B cell (primary cell): ENCODE data around the gene HSD17B1. TPM values are rescaled to one million over a fixed set of nuclear protein-coding genes. Genes with fewer than 3 reads are reported as not detected.

ENCODE experiments used
- ATAC-seq: fragments of 200-7000 bp; cut with Tn5 transposase; one replicate; pipeline ENCODE4 v1.10.0; 2021; ENCODE audit warnings: low read depth, mild to moderate bottlenecking, moderate number of reproducible peaks, moderate library complexity
- CTCF ChIA-PET: fragments of 350-600 bp; sonication (Branson Sonifier 250); formaldehyde crosslinking; loops from one replicate; lab custom pipeline; 2021; ENCODE audit warnings: antibody characterized with exemption, inconsistent platforms; lab: Charles Lee
- POLR2A ChIA-PET: fragments of 350-600 bp; sonication (Branson Sonifier 250); formaldehyde crosslinking; loops from one replicate; lab custom pipeline; 2021; ENCODE audit warnings: antibody characterized with exemption; lab: Charles Lee
- DNase-seq: peaks from one replicate; pipeline ENCODE4 v3.0.0; 2013
- H2AFZ ChIP-seq: 2 replicates; pipeline ENCODE4 v1.6.1; 2012; ENCODE audit warnings: mild to moderate bottlenecking, low read depth, low read length; ENCODE audit not compliant: insufficient read depth, poor library complexity, severe bottlenecking
- H3K27ac ChIP-seq, 2 donors: 1 replicate in 1 of 2; 2 replicates in 1 of 2; pipeline ENCODE4 v1.5.1; 2012 to 2013; ENCODE audit warnings: low read length in 2 of 2, mild to moderate bottlenecking in 2 of 2, moderate library complexity in 1 of 2
- H3K27me3 ChIP-seq, 4 experiments: fragments of 200-600 bp in 1 of 4; sonication (generic) in 1 of 4; replicated peaks in 1 of 4; 1 replicate in 2 of 4; 2 replicates in 2 of 4; pipeline versions ENCODE4 v1.6.1 to v1.7.0; 2013 to 2016; ENCODE audit warnings: low read length in 3 of 4, mild to moderate bottlenecking in 2 of 4, mixed read lengths in 1 of 4, moderate library complexity in 1 of 4; ENCODE audit not compliant: insufficient read depth in 4 of 4, control insufficient read depth in 3 of 4; ENCODE audit errors: control extremely low read depth in 1 of 4
- H3K36me3 ChIP-seq, 2 experiments: replicated peaks in 1 of 2; 1 replicate in 1 of 2; 2 replicates in 1 of 2; pipeline versions ENCODE4 v1.6.1 to v1.7.1; 2013; ENCODE audit warnings: low read length in 1 of 2; ENCODE audit not compliant: insufficient read depth in 2 of 2, control insufficient read depth in 1 of 2; ENCODE audit errors: control extremely low read depth in 1 of 2, extremely low read depth in 1 of 2
- H3K4me1 ChIP-seq, 2 donors: fragments of 200-600 bp in 1 of 2; sonication (generic) in 1 of 2; 1 replicate in 1 of 2; 2 replicates in 1 of 2; pipeline versions ENCODE4 v1.5.1 to v1.6.1; 2013 to 2017; ENCODE audit warnings: low read length in 2 of 2; ENCODE audit not compliant: control insufficient read depth in 2 of 2, insufficient read depth in 2 of 2
- H3K4me2 ChIP-seq: replicated peaks from 2 replicates; pipeline ENCODE3; 2012; ENCODE audit warnings: mild to moderate bottlenecking, low read depth, low read length; ENCODE audit not compliant: poor library complexity, severe bottlenecking
- H3K4me3 ChIP-seq, 5 experiments: fragments of 200-600 bp in 1 of 5; sonication (generic) in 1 of 5; 1 replicate in 3 of 5; 2 replicates in 2 of 5; pipeline versions ENCODE4 v1.5.1 to v1.7.0; 2011 to 2016; ENCODE audit warnings: low read length in 4 of 5, mild to moderate bottlenecking in 4 of 5, low read depth in 2 of 5, control low read depth in 1 of 5, moderate library complexity in 1 of 5; ENCODE audit not compliant: insufficient read depth in 1 of 5; ENCODE audit errors: control extremely low read depth in 1 of 5, extremely low read depth in 1 of 5
- H3K79me2 ChIP-seq: fragments of 200-600 bp; sonication (generic); one replicate; pipeline ENCODE4 v1.6.0; 2016; ENCODE audit warnings: low read length; ENCODE audit not compliant: control insufficient read depth, insufficient read depth
- H3K9ac ChIP-seq: fragments of 200-600 bp; sonication (generic); 2 replicates; pipeline ENCODE4 v1.6.1; 2017; ENCODE audit warnings: mild to moderate bottlenecking, low read length, moderate library complexity
- H3K9me3 ChIP-seq, 3 donors: one replicate each; pipeline versions ENCODE4 v1.6.1 to v1.7.1; 2013; ENCODE audit warnings: low read length in 2 of 3; ENCODE audit not compliant: control insufficient read depth in 2 of 3, insufficient read depth in 1 of 3; ENCODE audit errors: control extremely low read depth in 1 of 3
- H4K20me1 ChIP-seq: 2 replicates; pipeline ENCODE4 v1.6.0; 2012; ENCODE audit warnings: mild to moderate bottlenecking, low read length; ENCODE audit not compliant: insufficient read depth, control insufficient read depth, poor library complexity, severe bottlenecking
- H3K27ac Mint-ChIP-seq: one replicate; pipeline ENCODE4 v1.8.0; 2021; ENCODE audit warnings: mixed read lengths
- H3K27me3 Mint-ChIP-seq: one replicate; pipeline ENCODE4 v1.8.0; 2021; ENCODE audit warnings: mixed read lengths
- H3K4me1 Mint-ChIP-seq: one replicate; pipeline ENCODE4 v1.8.0; 2021; ENCODE audit warnings: mixed read lengths
- H3K4me3 Mint-ChIP-seq: one replicate; pipeline ENCODE4 v1.8.0; 2021; ENCODE audit warnings: mixed read lengths
- H3K9me3 Mint-ChIP-seq: one replicate; pipeline ENCODE4 v1.8.0; 2022; ENCODE audit warnings: mixed read lengths; ENCODE audit not compliant: insufficient read depth
- EZH2 ChIP-seq: IDR thresholded peaks from 2 replicates; pipeline ENCODE4 v1.6.1; 2012; ENCODE audit warnings: borderline replicate concordance, low read depth, mild to moderate bottlenecking, moderate library complexity, low read length; ENCODE audit not compliant: insufficient read depth, poor library complexity, severe bottlenecking
- WGBS: methylation state at CpG from one replicate; pipeline ENCODE4 v1.1.5; 2013; ENCODE audit warnings: missing lambda C conversion rate; ENCODE audit not compliant: insufficient coverage; 5-methylcytosine and 5-hydroxymethylcytosine counted together
- intact Hi-C: fragments of 100-400 bp; cut with micrococcal nuclease; formaldehyde crosslinking; loops from one replicate; pipeline ENCODE4 v1.10.0; 2022
- polyA plus RNA-seq: library from polyadenylated mRNA; depleted of rRNA; stranded (reverse); fragments of >200 nt; gene quantifications from 2 replicates; pipeline ENCODE4 v1.2.3, GENCODE V29; 2012
- total RNA-seq, 2 donors: library from RNA; stranded (reverse); fragments of 120-200 nt in 1 of 2; gene quantifications; 1 replicate in 1 of 2; 2 replicates in 1 of 2; pipeline versions ENCODE4 v1.2.3 to v1.2.4, GENCODE V29; 2013 to 2022
- TF ChIP-seq, protein P1 (sequence below): fragments of 200-600 bp; IDR thresholded peaks from one replicate; pipeline ENCODE4 v1.8.0; 2022; ENCODE audit warnings: antibody characterized with exemption, mild to moderate bottlenecking

The HSD17B1 gene
- total and polyA plus RNA-seq, 2 donors (not counting 1 experiment from before 2014, with no cell fraction given): 1.3 to 3.3 TPM

- peaks cover 20% of the 10 kb centered on the region for H4K20me1 ChIP-seq
- ChIA-PET POLR2A (no interaction called here), CTCF (interaction anchor here (1.0 kb wide), 1 partner anchor 24 kb away, joined by 4 read pairs; the partner anchor contains the start of gene TUBG1)
- H3K36me3 ChIP-seq: peaks cover 14 to 90% of the 10 kb centered on the region in 2 experiments
- Mint-ChIP-seq H3K27me3 (no peaks in the 10 kb centered on the region), H3K4me1 (peaks cover 36% of the 10 kb centered on the region), H3K4me3 (no peak overlapping the region), H3K27ac (peak overlapping the region; percentile 53), H3K9me3 (no peaks in the 10 kb centered on the region)
- no peaks in the 10 kb centered on the region for H3K27me3 ChIP-seq
- DNase-seq: no peak
- H3K79me2 ChIP-seq: peaks cover under 1% of the 10 kb centered on the region
- H3K9ac ChIP-seq: no peak overlapping the region
- intact Hi-C loops: no loop called here
- peak overlapping the region in 1 of 2 donors; percentile 1 for H3K27ac ChIP-seq
- H3K4me1 ChIP-seq: peaks cover 16 to 31% of the 10 kb centered on the region in 2 donors
- 67% methylated on average over 1 of the region's 1 CpG for WGBS
- no peaks in the 10 kb centered on the region for H3K9me3 ChIP-seq
- TF ChIP-seq, protein P1, sequence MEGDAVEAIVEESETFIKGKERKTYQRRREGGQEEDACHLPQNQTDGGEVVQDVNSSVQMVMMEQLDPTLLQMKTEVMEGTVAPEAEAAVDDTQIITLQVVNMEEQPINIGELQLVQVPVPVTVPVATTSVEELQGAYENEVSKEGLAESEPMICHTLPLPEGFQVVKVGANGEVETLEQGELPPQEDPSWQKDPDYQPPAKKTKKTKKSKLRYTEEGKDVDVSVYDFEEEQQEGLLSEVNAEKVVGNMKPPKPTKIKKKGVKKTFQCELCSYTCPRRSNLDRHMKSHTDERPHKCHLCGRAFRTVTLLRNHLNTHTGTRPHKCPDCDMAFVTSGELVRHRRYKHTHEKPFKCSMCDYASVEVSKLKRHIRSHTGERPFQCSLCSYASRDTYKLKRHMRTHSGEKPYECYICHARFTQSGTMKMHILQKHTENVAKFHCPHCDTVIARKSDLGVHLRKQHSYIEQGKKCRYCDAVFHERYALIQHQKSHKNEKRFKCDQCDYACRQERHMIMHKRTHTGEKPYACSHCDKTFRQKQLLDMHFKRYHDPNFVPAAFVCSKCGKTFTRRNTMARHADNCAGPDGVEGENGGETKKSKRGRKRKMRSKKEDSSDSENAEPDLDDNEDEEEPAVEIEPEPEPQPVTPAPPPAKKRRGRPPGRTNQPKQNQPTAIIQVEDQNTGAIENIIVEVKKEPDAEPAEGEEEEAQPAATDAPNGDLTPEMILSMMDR: no peak
- no peak for TF ChIP-seq EZH2
- no peak for ATAC-seq
- H3K4me3 ChIP-seq: no peak overlapping the region
- no peak overlapping the region for H2AFZ ChIP-seq
- no peak overlapping the region for H3K4me2 ChIP-seq
Observed at GRCh38 chr17:42585353-42585752, 32.6 kb downstream of the HSD17B1 start.

DNA sequence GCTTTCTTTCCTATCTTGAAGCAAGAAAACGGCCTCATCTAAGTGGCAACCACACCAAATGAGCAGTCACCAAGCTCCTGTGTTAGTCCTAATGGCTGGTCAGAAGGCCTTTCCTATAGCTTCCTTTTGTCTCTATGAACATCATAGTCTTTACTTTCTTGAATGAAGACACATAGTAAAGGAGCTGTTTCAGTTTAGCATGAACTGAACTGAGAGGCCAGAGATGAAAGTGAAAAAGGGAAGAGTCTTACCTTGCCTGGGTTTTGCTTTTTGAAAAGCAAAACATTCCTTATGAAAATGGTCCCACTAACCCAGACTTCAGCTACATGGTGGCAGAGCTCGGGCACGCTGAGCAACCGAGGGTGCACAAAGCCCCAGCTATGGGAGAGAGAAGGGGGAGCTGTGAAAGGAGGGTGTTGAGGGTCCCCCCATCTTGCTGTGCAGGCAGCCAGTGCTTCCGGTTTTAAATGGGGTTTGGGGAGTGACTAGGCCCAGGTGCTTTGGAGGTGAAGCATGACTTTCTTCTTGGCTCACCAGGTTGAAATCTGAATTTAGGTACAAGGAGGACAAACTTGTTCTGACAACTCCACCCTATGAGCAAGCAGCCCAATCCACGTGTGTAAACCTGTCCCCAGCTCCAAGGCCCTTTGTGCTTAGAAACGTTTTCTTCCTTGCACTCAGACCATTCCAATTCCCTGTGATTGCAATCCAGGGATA, 33.9 kb downstream of the HSD17B1 start:
- no peak overlapping the region for H2AFZ ChIP-seq
- no peak for TF ChIP-seq EZH2
- TF ChIP-seq, protein P1: no peak

More for the DNA sequence above, 33.9 kb downstream of the HSD17B1 start:
- peak overlapping the region; percentile 76 for H3K4me3 Mint-ChIP-seq
- intact Hi-C loops: no loop called here
- H3K4me3 ChIP-seq: peak overlapping the region in 1 of 5 experiments; percentile 15
- H3K27me3 ChIP-seq: no peaks in the 10 kb centered on the region
- H3K79me2 ChIP-seq: peaks cover 4% of the 10 kb centered on the region
- H3K9me3 ChIP-seq: no peaks in the 10 kb centered on the region
- WGBS: 88% methylated on average over 1 of the region's 7 CpGs
- H4K20me1 ChIP-seq: peaks cover 33% of the 10 kb centered on the region
- ChIA-PET CTCF (interaction anchor here (0.8 to 2.1 kb wide), 6 partner anchors 8 to 93 kb away, joined by 3 to 13 read pairs (median 3); partner anchors contain the start of gene PSMC3IP), POLR2A (interaction anchor here (0.6 kb wide), 2 partner anchors 15 to 112 kb away, joined by 3 to 4 read pairs; no protein-coding TSS in a partner anchor)
- peak overlapping the region; percentile 35 for H3K4me2 ChIP-seq
- H3K9ac ChIP-seq: no peak overlapping the region
- no peaks in the 10 kb centered on the region for H3K27me3 Mint-ChIP-seq
- H3K4me1 ChIP-seq: peaks cover 16 to 31% of the 10 kb centered on the region in 2 donors
- peak overlapping the region; percentile 95 for H3K27ac Mint-ChIP-seq
- H3K27ac ChIP-seq: peak overlapping the region; percentile 24 to 65
- H3K9me3 Mint-ChIP-seq: no peaks in the 10 kb centered on the region
- DNase-seq (peak; percentile 50), ATAC-seq (peak; percentile 51)
- H3K4me1 Mint-ChIP-seq: peaks cover 36% of the 10 kb centered on the region
- H3K36me3 ChIP-seq: peaks cover 12 to 88% of the 10 kb centered on the region in 2 experiments
